Inflammatory macrophage treated with lipopolysaccharide for 4 hours (primary cell): ENCODE measurements around the gene BMPER.

Experiments used
- DNase-seq: peaks from one replicate; pipeline ENCODE4 v3.0.0-alpha.2; 2020

The BMPER gene

GRCh38 chr7:33926535-33926934 is 21.2 kb downstream of the BMPER start:
- no peak for DNase-seq

GRCh38 chr7:33928986-33929385 is 23.6 kb downstream of the BMPER start:
- DNase-seq = no peak

- DNase-seq = no peak
Measured at GRCh38 chr7:33932221-33932620, 26.9 kb downstream of the BMPER start.

- DNase-seq = peak; percentile 50
Measured at GRCh38 chr7:33932832-33933468, 27.6 kb downstream of the BMPER start.

GRCh38 chr7:33933611-33934281 is 28.4 kb downstream of the BMPER start:
- peak; percentile 31 for DNase-seq

GRCh38 chr7:33934391-33934790 is 29.1 kb downstream of the BMPER start:
- DNase-seq = no peak

- DNase-seq = no peak
Measured at GRCh38 chr7:33936503-33936902, 31.2 kb downstream of the BMPER start.

- DNase-seq = no peak
Measured at GRCh38 chr7:33937871-33938270, 32.5 kb downstream of the BMPER start.

GRCh38 chr7:33939121-33939520 is 33.8 kb downstream of the BMPER start:
- DNase-seq = no peak

- no peak for DNase-seq
Measured at GRCh38 chr7:33940503-33940902, 35.2 kb downstream of the BMPER start.

- no peak for DNase-seq
Measured at GRCh38 chr7:33941418-33941817, 36.1 kb downstream of the BMPER start.

- no peak for DNase-seq
Measured at GRCh38 chr7:33946094-33946699, 40.9 kb downstream of the BMPER start.

GRCh38 chr7:33950047-33950714 is 44.8 kb downstream of the BMPER start:
- no peak for DNase-seq

GRCh38 chr7:33952824-33953223 is 47.5 kb downstream of the BMPER start:
- DNase-seq = no peak

- no peak for DNase-seq
Measured at GRCh38 chr7:33958104-33958503, 52.8 kb downstream of the BMPER start.

- no peak for DNase-seq
Measured at GRCh38 chr7:33959676-33960075, 54.3 kb downstream of the BMPER start.

- DNase-seq = no peak
Measured at GRCh38 chr7:33961948-33962347, 56.6 kb downstream of the BMPER start.

GRCh38 chr7:33964417-33965182 is 59.3 kb downstream of the BMPER start:
- no peak for DNase-seq

- DNase-seq = no peak
Measured at GRCh38 chr7:33965183-33965744, 59.9 kb downstream of the BMPER start.

GRCh38 chr7:33968591-33968990 is 63.3 kb downstream of the BMPER start:
- no peak for DNase-seq

- DNase-seq = no peak
Measured at GRCh38 chr7:33970536-33970935, 65.2 kb downstream of the BMPER start.

- no peak for DNase-seq
Measured at GRCh38 chr7:33971106-33971505, 65.8 kb downstream of the BMPER start.
